ENCODE results near the gene SH3GLB2.
"Not testable (repeated sequence)": the region's sequence is repeated elsewhere in the genome, so short reads cannot be mapped to it uniquely, and the experiment has no call there.

Gene SH3GLB2

GRCh38 chr9:129052592-129052991 is 24.5 kb upstream of the SH3GLB2 start:
- DNase-seq = no peak

- DNase-seq = no peak
Measured at GRCh38 chr9:129042016-129042415, 13.9 kb upstream of the SH3GLB2 start.

GRCh38 chr9:129040113-129040643 is 12.0 kb upstream of the SH3GLB2 start:
- no peak for DNase-seq

- DNase-seq = no peak
Measured at GRCh38 chr9:129038109-129038852, 10.2 kb upstream of the SH3GLB2 start.

- DNase-seq = no peak
Measured at GRCh38 chr9:129037767-129038098, 9.6 kb upstream of the SH3GLB2 start.

- DNase-seq = no peak
Measured at GRCh38 chr9:129036923-129037766, 9.0 kb upstream of the SH3GLB2 start.

- DNase-seq = peak; percentile 87
Measured at GRCh38 chr9:129036241-129036922, 8.3 kb upstream of the SH3GLB2 start, which contains the start of gene MIGA2. TSS of gene MIGA2 (plus strand) at chr9:129036626. CDS start at chr9:129040595, 3,969 bp downstream.

GRCh38 chr9:129035838-129036237 is 7.7 kb upstream of the SH3GLB2 start:
- DNase-seq = not testable (repeated sequence)

- DNase-seq = no peak
Measured at GRCh38 chr9:129033216-129033615, 5.1 kb upstream of the SH3GLB2 start.

GRCh38 chr9:129032541-129033159 is 4.5 kb upstream of the SH3GLB2 start:
- no peak for DNase-seq

GRCh38 chr9:129031514-129031913 is 3.4 kb upstream of the SH3GLB2 start:
- no peak for DNase-seq

- DNase-seq = no peak
Measured at GRCh38 chr9:129030191-129030590, 2.1 kb upstream of the SH3GLB2 start.

- DNase-seq = no peak
Measured at GRCh38 chr9:129027685-129028191, 393 bp downstream of the SH3GLB2 start.

GRCh38 chr9:129027224-129027684 is 877 bp downstream of the SH3GLB2 start:
- DNase-seq = no peak

- DNase-seq = no peak
Measured at GRCh38 chr9:129026442-129027223, 1.5 kb downstream of the SH3GLB2 start.

GRCh38 chr9:129023908-129024233 is 4.3 kb downstream of the SH3GLB2 start:
- no peak for DNase-seq

GRCh38 chr9:129023036-129023907 is 4.9 kb downstream of the SH3GLB2 start:
- no peak for DNase-seq

GRCh38 chr9:129022037-129022436 is 6.1 kb downstream of the SH3GLB2 start:
- no peak for DNase-seq

- DNase-seq = no peak
Measured at GRCh38 chr9:129021091-129021490, 7.0 kb downstream of the SH3GLB2 start.

GRCh38 chr9:129014608-129015007 is 13.5 kb downstream of the SH3GLB2 start:
- no peak for DNase-seq

GRCh38 chr9:129014124-129014523 is 14.0 kb downstream of the SH3GLB2 start:
- DNase-seq = no peak
